Loucy (cell line): Measurements from ENCODE around the gene NCOA7.
A peak's percentile ranks its signal among the peaks of the same experiment; 100 is the strongest.

Experiments
- H2AFZ ChIP-seq: fragments of 200-600 bp; sonication (generic); 2 replicates; pipeline ENCODE4 v1.6.0; 2016; ENCODE audit warnings: antibody characterized with exemption, mild to moderate bottlenecking, low read length, moderate library complexity
- H3F3A ChIP-seq: fragments of 200-600 bp; 2 replicates; pipeline ENCODE4 v1.6.0; 2016; ENCODE audit warnings: antibody characterized with exemption, low read depth, mild to moderate bottlenecking
- H3K27me3 ChIP-seq: fragments of 200-600 bp; sonication (generic); 2 replicates; pipeline ENCODE4 v1.6.1; 2014; ENCODE audit warnings: low read length, mild to moderate bottlenecking; ENCODE audit not compliant: insufficient read depth, poor library complexity, severe bottlenecking
- H3K36me3 ChIP-seq: fragments of 200-600 bp; sonication (generic); 2 replicates; pipeline ENCODE4 v1.6.1; 2016; ENCODE audit warnings: low read length; ENCODE audit not compliant: insufficient read depth
- H3K4me1 ChIP-seq: fragments of 200-600 bp; sonication (generic); 2 replicates; pipeline ENCODE4 v1.5.1; 2014; ENCODE audit warnings: low read length, mild to moderate bottlenecking; ENCODE audit not compliant: insufficient read depth, poor library complexity, severe bottlenecking
- H3K4me2 ChIP-seq: fragments of 200-600 bp; sonication (generic); 2 replicates; pipeline ENCODE4 v1.6.0; 2014; ENCODE audit warnings: antibody characterized with exemption, low read length, low read depth, mild to moderate bottlenecking; ENCODE audit not compliant: poor library complexity, severe bottlenecking
- H3K4me3 ChIP-seq: fragments of 200-600 bp; sonication (generic); 2 replicates; pipeline ENCODE4 v1.5.1; 2014; ENCODE audit warnings: low read length, mild to moderate bottlenecking, mixed read lengths; ENCODE audit not compliant: poor library complexity, severe bottlenecking
- H3K79me2 ChIP-seq: fragments of 200-600 bp; sonication (generic); 2 replicates; pipeline ENCODE4 v1.6.1; 2014; ENCODE audit warnings: low read length; ENCODE audit not compliant: insufficient read depth
- H3K9ac ChIP-seq: fragments of 200-600 bp; sonication (generic); 2 replicates; pipeline ENCODE4 v1.6.0; 2014; ENCODE audit warnings: mild to moderate bottlenecking, low read depth, low read length, moderate library complexity; ENCODE audit not compliant: poor library complexity, severe bottlenecking
- H3K9me2 ChIP-seq: fragments of 200-600 bp; sonication (generic); replicated peaks from 2 replicates; pipeline ENCODE4 v1.6.1; 2016; ENCODE audit warnings: low read depth, low read length, mixed read lengths
- H3K9me3 ChIP-seq: fragments of 200-600 bp; sonication (generic); 2 replicates; pipeline ENCODE4 v1.6.1; 2014; ENCODE audit warnings: mild to moderate bottlenecking, antibody characterized with exemption, low read length, low read depth; ENCODE audit not compliant: insufficient read depth
- H4K20me1 ChIP-seq: fragments of 200-600 bp; sonication (generic); 2 replicates; pipeline ENCODE4 v1.6.0; 2014; ENCODE audit warnings: antibody characterized with exemption, low read length, mild to moderate bottlenecking; ENCODE audit not compliant: insufficient read depth, poor library complexity, severe bottlenecking
- EZH2phosphoT487 ChIP-seq: fragments of 200-600 bp; IDR thresholded peaks from 2 replicates; pipeline ENCODE4 v1.6.1; 2018; ENCODE audit warnings: antibody characterized with exemption, mild to moderate bottlenecking, moderate library complexity, borderline replicate concordance
- TF ChIP-seq, protein P1 (sequence below): fragments of 200-600 bp; sonication (generic); conservative IDR thresholded peaks from 2 replicates; pipeline ENCODE4 v1.5.1; 2014; ENCODE audit warnings: mild to moderate bottlenecking, antibody characterized with exemption, low read length

NCOA7 gene

DNA sequence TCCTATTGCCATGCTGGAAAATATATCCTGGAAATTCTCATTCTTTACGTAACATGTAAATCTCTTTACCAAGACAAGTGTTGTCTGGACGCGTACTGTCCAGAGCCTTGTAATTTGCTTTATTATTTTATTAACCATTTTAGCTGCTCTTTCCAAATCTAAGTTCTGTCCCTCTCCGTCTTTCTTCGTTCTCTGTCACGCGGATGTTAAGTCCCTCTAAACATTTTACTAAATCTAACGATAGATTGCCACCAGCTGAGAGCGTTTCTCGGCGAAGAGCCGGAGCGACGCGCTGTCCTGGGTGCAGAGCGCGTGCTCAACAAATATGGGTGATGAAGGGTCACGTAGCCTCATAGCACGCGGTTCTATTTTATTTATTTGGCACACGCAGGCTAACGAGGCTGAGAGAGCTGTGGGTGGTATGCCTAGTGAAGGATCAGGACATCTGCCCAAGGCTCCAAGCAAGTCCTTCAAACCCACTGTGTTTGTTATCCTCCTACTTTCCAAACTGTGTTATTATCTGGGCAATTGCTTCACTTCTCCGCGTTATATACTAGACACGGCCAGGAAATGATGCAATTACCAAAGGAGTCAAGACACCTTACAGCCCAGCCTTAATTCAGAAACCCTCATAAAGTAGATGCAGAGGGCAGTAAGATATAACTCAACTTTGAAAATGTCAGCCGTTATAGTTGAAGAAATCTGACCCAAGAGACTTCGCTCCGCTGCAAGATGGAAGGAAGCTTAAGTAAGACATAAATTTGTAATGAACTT is 10.0 kb upstream of the NCOA7 start:
- Histone ChIP-seq H3K27me3 (no peaks in the 10 kb centered on the region), H3K9ac (peak overlapping the region; percentile 80), H3K9me2 (no peaks in the 10 kb centered on the region), H3K79me2 (no peaks in the 10 kb centered on the region), H3K36me3 (no peaks in the 10 kb centered on the region), H2AFZ (peak overlapping the region; percentile 99), H3F3A (no peaks in the 10 kb centered on the region; the same call in 1 of the 2 replicates), H3K9me3 (no peaks in the 10 kb centered on the region), H3K4me1 (peaks cover 21% of the 10 kb centered on the region), H3K4me3 (peak overlapping the region; percentile 97), H3K4me2 (peak overlapping the region; percentile 92), H4K20me1 (no peaks in the 10 kb centered on the region)
- TF ChIP-seq EZH2phosphoT487: no peak
- TF ChIP-seq, protein P1, sequence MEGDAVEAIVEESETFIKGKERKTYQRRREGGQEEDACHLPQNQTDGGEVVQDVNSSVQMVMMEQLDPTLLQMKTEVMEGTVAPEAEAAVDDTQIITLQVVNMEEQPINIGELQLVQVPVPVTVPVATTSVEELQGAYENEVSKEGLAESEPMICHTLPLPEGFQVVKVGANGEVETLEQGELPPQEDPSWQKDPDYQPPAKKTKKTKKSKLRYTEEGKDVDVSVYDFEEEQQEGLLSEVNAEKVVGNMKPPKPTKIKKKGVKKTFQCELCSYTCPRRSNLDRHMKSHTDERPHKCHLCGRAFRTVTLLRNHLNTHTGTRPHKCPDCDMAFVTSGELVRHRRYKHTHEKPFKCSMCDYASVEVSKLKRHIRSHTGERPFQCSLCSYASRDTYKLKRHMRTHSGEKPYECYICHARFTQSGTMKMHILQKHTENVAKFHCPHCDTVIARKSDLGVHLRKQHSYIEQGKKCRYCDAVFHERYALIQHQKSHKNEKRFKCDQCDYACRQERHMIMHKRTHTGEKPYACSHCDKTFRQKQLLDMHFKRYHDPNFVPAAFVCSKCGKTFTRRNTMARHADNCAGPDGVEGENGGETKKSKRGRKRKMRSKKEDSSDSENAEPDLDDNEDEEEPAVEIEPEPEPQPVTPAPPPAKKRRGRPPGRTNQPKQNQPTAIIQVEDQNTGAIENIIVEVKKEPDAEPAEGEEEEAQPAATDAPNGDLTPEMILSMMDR: no peak

DNA sequence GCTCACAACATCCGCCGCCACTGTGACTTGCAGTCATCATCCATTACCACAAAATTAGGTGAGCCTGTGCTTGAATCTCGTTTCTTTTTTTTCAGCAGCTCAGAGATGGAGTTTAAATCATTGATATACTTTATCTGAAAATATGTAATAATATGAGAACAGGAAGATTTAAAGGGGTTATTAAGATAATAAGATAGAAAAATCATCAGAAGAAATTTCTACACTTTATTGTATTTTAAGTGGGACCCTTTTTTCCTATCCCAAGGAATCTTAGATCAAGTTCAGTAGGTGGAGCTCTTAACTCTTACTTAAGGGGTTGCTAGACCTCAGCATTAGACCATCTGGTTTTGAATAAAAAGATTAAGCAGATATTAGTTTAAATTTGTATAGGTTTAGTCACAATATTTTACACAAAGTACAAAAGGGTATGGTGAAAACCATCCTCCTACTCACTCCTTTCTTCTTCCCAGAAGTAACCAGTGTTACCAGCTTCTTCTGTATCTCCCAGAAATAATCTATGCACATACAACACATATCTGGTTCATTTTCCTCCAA is 9.4 kb upstream of the NCOA7 start:
- Histone ChIP-seq H3K27me3 (no peaks in the 10 kb centered on the region), H4K20me1 (no peaks in the 10 kb centered on the region), H3K9ac (peak overlapping the region; percentile 80), H3K4me3 (peak overlapping the region; percentile 97), H2AFZ (peak overlapping the region; percentile 99), H3K4me1 (peaks cover 21% of the 10 kb centered on the region), H3K9me2 (no peaks in the 10 kb centered on the region), H3F3A (no peaks in the 10 kb centered on the region; the same call in 1 of the 2 replicates), H3K4me2 (peak overlapping the region; percentile 92), H3K36me3 (no peaks in the 10 kb centered on the region), H3K9me3 (no peaks in the 10 kb centered on the region), H3K79me2 (no peaks in the 10 kb centered on the region)
- TF ChIP-seq, protein P1: peak; percentile 61
- no peak for TF ChIP-seq EZH2phosphoT487

DNA sequence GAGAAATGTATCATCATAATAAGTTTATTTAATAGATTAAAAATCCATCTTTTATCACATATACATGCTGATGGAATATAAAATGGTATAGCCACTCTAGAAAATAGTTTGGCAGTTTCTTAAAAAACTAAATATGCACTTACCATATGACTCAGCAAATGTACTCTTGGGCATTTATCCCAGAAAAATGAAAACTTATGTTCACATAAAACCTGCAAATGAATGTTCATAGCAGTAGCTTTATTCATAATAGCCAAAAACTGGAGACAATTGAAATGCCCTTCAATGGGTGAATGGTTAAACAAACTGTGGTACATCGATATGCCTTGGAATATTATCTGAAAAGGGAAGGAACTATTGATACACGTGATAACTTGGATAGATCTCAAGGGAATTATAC is 6.4 kb upstream of the NCOA7 start:
- no peak overlapping the region for H2AFZ ChIP-seq
- H3K79me2 ChIP-seq: no peaks in the 10 kb centered on the region
- TF ChIP-seq, protein P1: no peak
- TF ChIP-seq EZH2phosphoT487: no peak
- no peak overlapping the region for H3K4me2 ChIP-seq
- H3K36me3 ChIP-seq: no peaks in the 10 kb centered on the region
- H4K20me1 ChIP-seq: no peaks in the 10 kb centered on the region
- H3K27me3 ChIP-seq: no peaks in the 10 kb centered on the region
- no peak overlapping the region for H3K4me3 ChIP-seq
- peaks cover 27% of the 10 kb centered on the region for H3K4me1 ChIP-seq
- no peak overlapping the region for H3K9ac ChIP-seq
- no peaks in the 10 kb centered on the region; the same call in 1 of the 2 replicates for H3F3A ChIP-seq
- no peaks in the 10 kb centered on the region for H3K9me3 ChIP-seq
- no peaks in the 10 kb centered on the region for H3K9me2 ChIP-seq
